Spleen (tissue), 11 donors: ENCODE measurements around the gene KCNMB2. TPM values are rescaled to one million over a fixed set of nuclear protein-coding genes. Genes with fewer than 3 reads are reported as not detected.

Experiments used
- DNase-seq: peaks from one replicate; pipeline ENCODE4 v3.0.0-alpha.2; 2020
- H3K27ac ChIP-seq, 8 donors: fragments of 200-600 bp; sonication (generic) in 7 of 8; 1 replicate in 4 of 8; 2 replicates in 4 of 8; pipeline versions ENCODE4 v1.5.0 to v1.8.0; 2016 to 2021; ENCODE audit warnings: inconsistent platforms in 4 of 8, mild to moderate bottlenecking in 4 of 8, moderate library complexity in 1 of 8
- H3K27me3 ChIP-seq, 7 donors: fragments of 200-600 bp; sonication (generic) in 6 of 7; replicated peaks in 1 of 7; 1 replicate in 4 of 7; 2 replicates in 3 of 7; pipeline versions ENCODE4 v1.5.0 to v1.8.0; 2016 to 2021; ENCODE audit warnings: inconsistent platforms in 3 of 7, mild to moderate bottlenecking in 1 of 7
- H3K36me3 ChIP-seq, 6 donors: fragments of 200-600 bp; sonication (generic) in 5 of 6; 1 replicate in 4 of 6; 2 replicates in 2 of 6; pipeline versions ENCODE4 v1.5.0 to v1.8.0; 2016 to 2021; ENCODE audit warnings: inconsistent platforms in 2 of 6
- H3K4me1 ChIP-seq, 6 donors: fragments of 200-600 bp; sonication (generic) in 5 of 6; 1 replicate in 3 of 6; 2 replicates in 3 of 6; pipeline versions ENCODE4 v1.5.0 to v1.8.0; 2016 to 2021; ENCODE audit warnings: inconsistent platforms in 3 of 6
- H3K4me3 ChIP-seq, 8 donors: fragments of 200-600 bp; sonication (generic) in 7 of 8; 1 replicate in 4 of 8; 2 replicates in 4 of 8; pipeline versions ENCODE4 v1.5.0 to v1.8.0; 2016 to 2021; ENCODE audit warnings: inconsistent platforms in 4 of 8, mild to moderate bottlenecking in 4 of 8, moderate library complexity in 2 of 8
- H3K9me3 ChIP-seq, 8 donors: fragments of 200-600 bp; sonication (generic) in 7 of 8; 1 replicate in 4 of 8; 2 replicates in 4 of 8; pipeline versions ENCODE4 v1.5.0 to v1.8.0; 2016 to 2021; ENCODE audit warnings: inconsistent platforms in 4 of 8
- CTCF ChIP-seq, 11 experiments: fragments of 200-600 bp in 7 of 11; fragments of 450-650 bp in 4 of 11; sonication (generic) in 4 of 11; IDR thresholded peaks in 8 of 11; conservative IDR thresholded peaks in 3 of 11; 1 replicate in 7 of 11; 2 replicates in 4 of 11; pipeline versions ENCODE4 v1.4.0 to v1.8.0; 2016 to 2021; ENCODE audit warnings: antibody characterized with exemption in 11 of 11, inconsistent platforms in 4 of 11, mild to moderate bottlenecking in 1 of 11
- POLR2A ChIP-seq, 3 donors: fragments of 450-650 bp; IDR thresholded peaks; one replicate each; pipeline ENCODE4 v1.5.1; 2017; ENCODE audit warnings: antibody characterized with exemption in 3 of 3, mild to moderate bottlenecking in 1 of 3
- POLR2AphosphoS5 ChIP-seq, 3 donors: sonication (generic); formaldehyde crosslinking; IDR thresholded peaks; one replicate each; pipeline ENCODE4 v1.5.1; 2017; ENCODE audit warnings: antibody characterized with exemption in 3 of 3
- whole genome bisulfite sequencing, 5 donors: extraction: QIAGEN DNeasy Blood & Tissue Kit in 3 of 5; methylation state at CpG; one replicate each; pipeline versions ENCODE4 v1.1.5 to v1.1.7; 2013 to 2018; 5-methylcytosine and 5-hydroxymethylcytosine counted together
- intact Hi-C: fragments of 100-400 bp; cut with DNase I; formaldehyde crosslinking; loops from one replicate; pipeline ENCODE4 v1.15.0; 2023; ENCODE audit warnings: low total_unique reads
- polyA plus RNA-seq, 3 donors: library from polyadenylated mRNA; stranded (reverse); fragments of 200-250 nt; gene quantifications; one replicate each; pipeline ENCODE4 v1.2.1, GENCODE V29; 2013
- total RNA-seq, 7 donors: library from RNA; depleted of rRNA in 3 of 7; stranded (reverse); fragments of >200 nt in 3 of 7; fragmentation: NEBNext Ultra II Directional in 4 of 7; extraction: Animal tissue kit (Norgen Biotek cat#: 25700) in 4 of 7; gene quantifications; one replicate each; pipeline versions ENCODE4 v1.1.0 to v1.2.1, GENCODE V29; 2016 to 2021
- donor health status: healthy with polysubstance abuse.
- donor health status: DM: no; HTN: no; CAD: no; lungs with moderate emphysema.
- donor health status: DM: no; HTN: no; CAD: no.
- donor health status: Bipolar disorder and iron deficiency.
- donor health status: healthy.
- donor health status: DM: no; HTN: no; CAD: no.
- donor health status: DM: yes; HTN: yes; CAD: no.

The KCNMB2 gene
- total and polyA plus RNA-seq, 10 donors: 0.03 to 0.70 (median 0.66) TPM; not detected in 5

- no peak for DNase-seq
- TF ChIP-seq POLR2AphosphoS5 (IDR thresholded peaks at IDR 0.05): no peak
- no peak for TF ChIP-seq POLR2A (IDR thresholded peaks at IDR 0.05)
- no peak for TF ChIP-seq CTCF (IDR thresholded peaks at IDR 0.05 in 8 of 11, conservative IDR thresholded peaks at IDR 0.05 in 3 of 11)
- H3K4me3 ChIP-seq: no peak overlapping the region
- no peaks in the 10 kb centered on the region for H3K9me3 ChIP-seq
- no peak overlapping the region for H3K27ac ChIP-seq
- no peaks in the 10 kb centered on the region for H3K36me3 ChIP-seq
- H3K4me1 ChIP-seq: no peaks in the 10 kb centered on the region
- 72 to 88% (median 81%) methylated on average over 4 of the region's 4 CpGs for WGBS, 5 donors
- intact Hi-C loops: no loop called here
- H3K27me3 ChIP-seq: no peaks in the 10 kb centered on the region
Observed at GRCh38 chr3:178735032-178735674, 198.9 kb downstream of the KCNMB2 start.

- 78 to 89% (median 87%) methylated on average over 3 of the region's 3 CpGs for WGBS, 5 donors
- intact Hi-C loops: no loop called here
- no peak for DNase-seq
Observed at GRCh38 chr3:178736300-178736699, 200.1 kb downstream of the KCNMB2 start.

GRCh38 chr3:178739720-178740119, 203.5 kb downstream of the KCNMB2 start:
- intact Hi-C loops: no loop called here
- TF ChIP-seq POLR2AphosphoS5 (IDR thresholded peaks at IDR 0.05) (no peak), POLR2A (IDR thresholded peaks at IDR 0.05) (no peak), CTCF (IDR thresholded peaks at IDR 0.05 in 8 of 11, conservative IDR thresholded peaks at IDR 0.05 in 3 of 11) (no peak)

More at GRCh38 chr3:178736300-178736699, 200.1 kb downstream of the KCNMB2 start:
- Histone ChIP-seq H3K27me3 (no peaks in the 10 kb centered on the region), H3K4me3 (no peak overlapping the region), H3K9me3 (no peaks in the 10 kb centered on the region), H3K4me1 (no peaks in the 10 kb centered on the region), H3K36me3 (no peaks in the 10 kb centered on the region), H3K27ac (no peak overlapping the region)
- TF ChIP-seq CTCF (IDR thresholded peaks at IDR 0.05 in 8 of 11, conservative IDR thresholded peaks at IDR 0.05 in 3 of 11) (no peak), POLR2AphosphoS5 (IDR thresholded peaks at IDR 0.05) (no peak), POLR2A (IDR thresholded peaks at IDR 0.05) (no peak)

GRCh38 chr3:178741020-178741419, 204.8 kb downstream of the KCNMB2 start:
- H3K4me3 ChIP-seq: no peak overlapping the region
- WGBS, 5 donors: 68 to 85% (median 74%) methylated on average over 2 of the region's 2 CpGs
- no peak for DNase-seq
- intact Hi-C loops: no loop called here
- no peaks in the 10 kb centered on the region for H3K36me3 ChIP-seq
- H3K27me3 ChIP-seq: no peaks in the 10 kb centered on the region
- no peaks in the 10 kb centered on the region for H3K4me1 ChIP-seq
- peaks cover 0 to 18% (median 6%) of the 10 kb centered on the region in 8 donors for H3K9me3 ChIP-seq
- H3K27ac ChIP-seq: no peak overlapping the region
- no peak for TF ChIP-seq POLR2A (IDR thresholded peaks at IDR 0.05)
- TF ChIP-seq POLR2AphosphoS5 (IDR thresholded peaks at IDR 0.05): no peak
- TF ChIP-seq CTCF (IDR thresholded peaks at IDR 0.05 in 8 of 11, conservative IDR thresholded peaks at IDR 0.05 in 3 of 11): no peak

More at GRCh38 chr3:178739720-178740119, 203.5 kb downstream of the KCNMB2 start:
- Histone ChIP-seq H3K27ac (no peak overlapping the region), H3K27me3 (no peaks in the 10 kb centered on the region), H3K36me3 (no peaks in the 10 kb centered on the region), H3K4me1 (no peaks in the 10 kb centered on the region), H3K9me3 (peaks cover 0 to 6% (median 0%) of the 10 kb centered on the region in 8 donors), H3K4me3 (no peak overlapping the region)
- no peak for DNase-seq
- 80 to 94% (median 87%) methylated on average over 3 of the region's 3 CpGs for WGBS, 5 donors
